ENCODE measurements around the gene NKG7.

- no peak for TF ChIP-seq POLR2A (IDR thresholded peaks at IDR 0.05; ENCODE audit: low read depth)
- TF ChIP-seq CTCF (IDR thresholded peaks at IDR 0.05): no peak
- no peak for TF ChIP-seq POLR2AphosphoS5 (IDR thresholded peaks at IDR 0.05)
- no peak for TF ChIP-seq EP300 (IDR thresholded peaks at IDR 0.05)
Measured at GRCh38 chr19:51372649-51373504, at the start of gene NKG7.
